Measurements from ENCODE around the gene B3GALT5.

The B3GALT5 gene

GRCh38 chr21:39588884-39589283 is 23.9 kb upstream of the B3GALT5 start:
- H3K27me3 Mint-ChIP-seq: peaks cover 8% of the 10 kb centered on the region
- DNase-seq (ENCODE audit: low spot score in 2 of 2) (no peak), ATAC-seq (replicated peaks; ENCODE audit: extremely low read depth, poor library complexity, severe bottlenecking) (no peak)
- no peaks in the 10 kb centered on the region for H3K36me3 Mint-ChIP-seq (ENCODE audit: insufficient read depth)
- H3K27ac Mint-ChIP-seq (ENCODE audit: low read depth): no peak overlapping the region
- H3K9me3 Mint-ChIP-seq: peaks cover 10% of the 10 kb centered on the region
- no peaks in the 10 kb centered on the region for H3K4me1 Mint-ChIP-seq
- no peak overlapping the region for H3K4me3 Mint-ChIP-seq

GRCh38 chr21:39593522-39593921 is 19.2 kb upstream of the B3GALT5 start:
- ATAC-seq (replicated peaks; ENCODE audit: extremely low read depth, poor library complexity, severe bottlenecking) (no peak), DNase-seq (ENCODE audit: low spot score in 2 of 2) (no peak)
- peaks cover 6% of the 10 kb centered on the region for H3K27me3 Mint-ChIP-seq
- peaks cover 4% of the 10 kb centered on the region for H3K9me3 Mint-ChIP-seq
- no peak overlapping the region for H3K27ac Mint-ChIP-seq (ENCODE audit: low read depth)
- no peak overlapping the region for H3K4me3 Mint-ChIP-seq
- H3K36me3 Mint-ChIP-seq (ENCODE audit: insufficient read depth): no peaks in the 10 kb centered on the region
- no peaks in the 10 kb centered on the region for H3K4me1 Mint-ChIP-seq

GRCh38 chr21:39595465-39595864 is 17.3 kb upstream of the B3GALT5 start:
- H3K27me3 Mint-ChIP-seq: peaks cover 14% of the 10 kb centered on the region
- H3K4me1 Mint-ChIP-seq: no peaks in the 10 kb centered on the region
- no peak overlapping the region for H3K4me3 Mint-ChIP-seq
- no peak overlapping the region for H3K27ac Mint-ChIP-seq (ENCODE audit: low read depth)
- DNase-seq (ENCODE audit: low spot score in 2 of 2) (no peak), ATAC-seq (replicated peaks; ENCODE audit: extremely low read depth, poor library complexity, severe bottlenecking) (no peak)
- no peaks in the 10 kb centered on the region for H3K36me3 Mint-ChIP-seq (ENCODE audit: insufficient read depth)
- H3K9me3 Mint-ChIP-seq: no peaks in the 10 kb centered on the region

- no peaks in the 10 kb centered on the region for H3K9me3 Mint-ChIP-seq
- H3K27ac Mint-ChIP-seq (ENCODE audit: low read depth): no peak overlapping the region
- H3K36me3 Mint-ChIP-seq (ENCODE audit: insufficient read depth): no peaks in the 10 kb centered on the region
- H3K4me1 Mint-ChIP-seq: no peaks in the 10 kb centered on the region
- no peak overlapping the region for H3K4me3 Mint-ChIP-seq
- H3K27me3 Mint-ChIP-seq: peaks cover 29% of the 10 kb centered on the region
- DNase-seq (ENCODE audit: low spot score in 2 of 2): no peak
- no peak for ATAC-seq (replicated peaks; ENCODE audit: extremely low read depth, poor library complexity, severe bottlenecking)
Observed at GRCh38 chr21:39597595-39597994, 15.1 kb upstream of the B3GALT5 start.

GRCh38 chr21:39599191-39599970 is 13.4 kb upstream of the B3GALT5 start:
- Mint-ChIP-seq H3K27ac (ENCODE audit: low read depth) (no peak overlapping the region), H3K4me3 (no peak overlapping the region), H3K36me3 (ENCODE audit: insufficient read depth) (no peaks in the 10 kb centered on the region), H3K4me1 (no peaks in the 10 kb centered on the region), H3K27me3 (peaks cover 29% of the 10 kb centered on the region), H3K9me3 (no peaks in the 10 kb centered on the region)
- DNase-seq (ENCODE audit: low spot score in 2 of 2) (no peak), ATAC-seq (replicated peaks; ENCODE audit: extremely low read depth, poor library complexity, severe bottlenecking) (no peak)

GRCh38 chr21:39601187-39601928 is 11.4 kb upstream of the B3GALT5 start:
- no peak for DNase-seq (ENCODE audit: low spot score in 2 of 2)
- no peak overlapping the region for H3K27ac Mint-ChIP-seq (ENCODE audit: low read depth)
- ATAC-seq (replicated peaks; ENCODE audit: extremely low read depth, poor library complexity, severe bottlenecking): no peak

GRCh38 chr21:39602076-39602689 is 10.6 kb upstream of the B3GALT5 start:
- Mint-ChIP-seq H3K27me3 (peaks cover 29% of the 10 kb centered on the region), H3K27ac (ENCODE audit: low read depth) (no peak overlapping the region), H3K9me3 (no peaks in the 10 kb centered on the region), H3K36me3 (ENCODE audit: insufficient read depth) (no peaks in the 10 kb centered on the region), H3K4me1 (no peaks in the 10 kb centered on the region), H3K4me3 (no peak overlapping the region)
- DNase-seq (ENCODE audit: low spot score in 2 of 2): no peak
- no peak for ATAC-seq (replicated peaks; ENCODE audit: extremely low read depth, poor library complexity, severe bottlenecking)

More at GRCh38 chr21:39601187-39601928, 11.4 kb upstream of the B3GALT5 start:
- Mint-ChIP-seq H3K36me3 (ENCODE audit: insufficient read depth) (no peaks in the 10 kb centered on the region), H3K9me3 (no peaks in the 10 kb centered on the region), H3K4me3 (no peak overlapping the region), H3K27me3 (peaks cover 29% of the 10 kb centered on the region), H3K4me1 (no peaks in the 10 kb centered on the region)

- Mint-ChIP-seq H3K4me1 (no peaks in the 10 kb centered on the region), H3K36me3 (ENCODE audit: insufficient read depth) (no peaks in the 10 kb centered on the region), H3K4me3 (no peak overlapping the region), H3K27me3 (peaks cover 29% of the 10 kb centered on the region), H3K27ac (ENCODE audit: low read depth) (no peak overlapping the region), H3K9me3 (no peaks in the 10 kb centered on the region)
- DNase-seq (ENCODE audit: low spot score in 2 of 2) (no peak), ATAC-seq (replicated peaks; ENCODE audit: extremely low read depth, poor library complexity, severe bottlenecking) (no peak)
Observed at GRCh38 chr21:39602793-39603192, 9.9 kb upstream of the B3GALT5 start.

GRCh38 chr21:39604951-39605350 is 7.8 kb upstream of the B3GALT5 start:
- H3K27me3 Mint-ChIP-seq: peaks cover 40% of the 10 kb centered on the region
- DNase-seq (ENCODE audit: low spot score in 2 of 2) (no peak), ATAC-seq (replicated peaks; ENCODE audit: extremely low read depth, poor library complexity, severe bottlenecking) (no peak)
- H3K36me3 Mint-ChIP-seq (ENCODE audit: insufficient read depth): no peaks in the 10 kb centered on the region
- no peaks in the 10 kb centered on the region for H3K4me1 Mint-ChIP-seq
- no peak overlapping the region for H3K27ac Mint-ChIP-seq (ENCODE audit: low read depth)
- no peak overlapping the region for H3K4me3 Mint-ChIP-seq
- no peaks in the 10 kb centered on the region for H3K9me3 Mint-ChIP-seq

- ATAC-seq (replicated peaks; ENCODE audit: extremely low read depth, poor library complexity, severe bottlenecking): no peak
- no peak for DNase-seq (ENCODE audit: low spot score in 2 of 2)
- no peak overlapping the region for H3K27ac Mint-ChIP-seq (ENCODE audit: low read depth)
- no peak overlapping the region for H3K4me3 Mint-ChIP-seq
- no peaks in the 10 kb centered on the region for H3K9me3 Mint-ChIP-seq
- H3K36me3 Mint-ChIP-seq (ENCODE audit: insufficient read depth): no peaks in the 10 kb centered on the region
- no peaks in the 10 kb centered on the region for H3K4me1 Mint-ChIP-seq
- peaks cover 72% of the 10 kb centered on the region for H3K27me3 Mint-ChIP-seq
Observed at GRCh38 chr21:39610703-39611102, 2.0 kb upstream of the B3GALT5 start.

- peaks cover 82% of the 10 kb centered on the region for H3K27me3 Mint-ChIP-seq
- no peak for DNase-seq (ENCODE audit: low spot score in 2 of 2)
Observed at GRCh38 chr21:39611551-39612190, 1.1 kb upstream of the B3GALT5 start.

GRCh38 chr21:39613041-39613934 is 548 bp downstream of the B3GALT5 start:
- H3K4me1 Mint-ChIP-seq: no peaks in the 10 kb centered on the region
- no peaks in the 10 kb centered on the region for H3K36me3 Mint-ChIP-seq (ENCODE audit: insufficient read depth)
- H3K27ac Mint-ChIP-seq (ENCODE audit: low read depth): no peak overlapping the region
- no peak overlapping the region for H3K4me3 Mint-ChIP-seq
- ATAC-seq (replicated peaks; ENCODE audit: extremely low read depth, poor library complexity, severe bottlenecking): no peak
- no peaks in the 10 kb centered on the region for H3K9me3 Mint-ChIP-seq
- H3K27me3 Mint-ChIP-seq: peaks cover 79% of the 10 kb centered on the region
- DNase-seq (ENCODE audit: low spot score in 2 of 2): no peak

More at GRCh38 chr21:39611551-39612190, 1.1 kb upstream of the B3GALT5 start:
- no peak for ATAC-seq (replicated peaks; ENCODE audit: extremely low read depth, poor library complexity, severe bottlenecking)
- Mint-ChIP-seq H3K9me3 (no peaks in the 10 kb centered on the region), H3K27ac (ENCODE audit: low read depth) (no peak overlapping the region), H3K4me3 (no peak overlapping the region), H3K4me1 (no peaks in the 10 kb centered on the region), H3K36me3 (ENCODE audit: insufficient read depth) (no peaks in the 10 kb centered on the region)

Data from central memory CD8-positive, alpha-beta T cell (primary cell).